T-cell (primary cell): ENCODE measurements around the gene SLC39A10. TPM values are rescaled to one million over a fixed set of nuclear protein-coding genes. Genes with fewer than 3 reads are reported as not detected.
"Not testable (repeated sequence)": the region's sequence is repeated elsewhere in the genome, so short reads cannot be mapped to it uniquely, and the experiment has no call there.

Experiments used
- ATAC-seq, 4 experiments: fragments of 200-7000 bp in 3 of 4; fragments of 150-1000 bp in 1 of 4; cut with Tn5 transposase; replicated peaks in 1 of 4; 1 replicate in 3 of 4; 2 replicates in 1 of 4; pipeline ENCODE4 v1.10.0; 2021; ENCODE audit warnings: moderate library complexity in 3 of 4, mild to moderate bottlenecking in 2 of 4, moderate number of reproducible peaks in 1 of 4
- CTCF ChIA-PET, 2 donors: fragments of 300-600 bp; sonication (Branson Sonifier 250); formaldehyde crosslinking; loops; one replicate each; lab custom pipeline; 2022; ENCODE audit warnings: antibody characterized with exemption in 2 of 2; lab: Charles Lee
- POLR2A ChIA-PET, 2 donors: fragments of 300-600 bp; sonication (Branson Sonifier 250); formaldehyde crosslinking; loops; one replicate each; lab custom pipeline; 2022; ENCODE audit warnings: antibody characterized with exemption in 2 of 2; lab: Charles Lee
- DNase-seq, 35 experiments: peaks; one replicate each; pipeline versions ENCODE4 v3.0.0 to v3.0.0-alpha.2; 2013 to 2023
- H3K27ac ChIP-seq: one replicate; pipeline ENCODE4 v1.5.1; 2013; ENCODE audit warnings: low read length
- H3K27me3 ChIP-seq, 2 experiments: replicated peaks in 1 of 2; 1 replicate in 1 of 2; 2 replicates in 1 of 2; pipeline versions ENCODE4 v1.6.1 to v1.7.0; 2013; ENCODE audit warnings: low read length in 1 of 2, mixed read lengths in 1 of 2; ENCODE audit not compliant: control insufficient read depth in 2 of 2, insufficient read depth in 2 of 2; ENCODE audit errors: extremely low read depth in 1 of 2
- H3K36me3 ChIP-seq, 2 donors: 1 replicate in 1 of 2; 2 replicates in 1 of 2; pipeline versions ENCODE4 v1.6.1 to v1.7.0; 2013; ENCODE audit warnings: low read length in 1 of 2; ENCODE audit not compliant: control insufficient read depth in 2 of 2, insufficient read depth in 1 of 2; ENCODE audit errors: extremely low read depth in 1 of 2
- H3K4me1 ChIP-seq, 2 experiments: 1 replicate in 1 of 2; 2 replicates in 1 of 2; pipeline versions ENCODE4 v1.6.1 to v1.7.0; 2013; ENCODE audit warnings: low read length in 2 of 2, mixed read lengths in 1 of 2; ENCODE audit not compliant: insufficient read depth in 2 of 2, control insufficient read depth in 1 of 2; ENCODE audit errors: extremely low read depth in 1 of 2
- H3K4me3 ChIP-seq, 2 donors: 1 replicate in 1 of 2; 2 replicates in 1 of 2; pipeline versions ENCODE4 v1.5.1 to v1.7.0; 2013; ENCODE audit warnings: mild to moderate bottlenecking in 2 of 2, low read length in 1 of 2, moderate library complexity in 1 of 2; ENCODE audit not compliant: control insufficient read depth in 1 of 2; ENCODE audit errors: extremely low read depth in 1 of 2
- H3K9me3 ChIP-seq: 2 replicates; pipeline ENCODE4 v1.7.0; 2013
- H3K27ac Mint-ChIP-seq, 2 donors: one replicate each; pipeline ENCODE4 v1.8.0; 2020 to 2021; ENCODE audit warnings: mild to moderate bottlenecking in 2 of 2, mixed read lengths in 2 of 2
- H3K27me3 Mint-ChIP-seq, 2 donors: one replicate each; pipeline ENCODE4 v1.8.0; 2021 to 2022; ENCODE audit warnings: mixed read lengths in 2 of 2
- H3K36me3 Mint-ChIP-seq: one replicate; pipeline ENCODE4 v1.8.0; 2021; ENCODE audit warnings: mixed read lengths
- H3K4me1 Mint-ChIP-seq, 3 donors: one replicate each; pipeline ENCODE4 v1.8.0; 2020 to 2022; ENCODE audit warnings: mixed read lengths in 3 of 3, mild to moderate bottlenecking in 1 of 3
- H3K4me3 Mint-ChIP-seq, 3 donors: one replicate each; pipeline ENCODE4 v1.8.0; 2020 to 2022; ENCODE audit warnings: mild to moderate bottlenecking in 3 of 3, mixed read lengths in 3 of 3, moderate library complexity in 3 of 3
- H3K9me3 Mint-ChIP-seq, 3 donors: one replicate each; pipeline ENCODE4 v1.8.0; 2020 to 2022; ENCODE audit warnings: mixed read lengths in 3 of 3
- WGBS: methylation state at CpG from one replicate; pipeline ENCODE4 v1.1.5; 2013; ENCODE audit warnings: missing lambda C conversion rate; ENCODE audit not compliant: insufficient coverage; 5-methylcytosine and 5-hydroxymethylcytosine counted together
- total RNA-seq, 35 experiments: library from RNA in 6 of 35; stranded (reverse) in 6 of 35; fragments of 120-200 nt in 1 of 35; gene quantifications; one replicate each; pipeline versions ENCODE4 v1.2.1 to v1.2.4 and lab custom pipeline; 2013 to 2026

SLC39A10 gene
- total RNA-seq, 5 donors from 2014 or later (not counting 1 experiment from before 2014, with no cell fraction given) = 49.8 to 81.7 (median 79.5) TPM

- not testable (repeated sequence) for H3K4me1 ChIP-seq, H3K36me3 ChIP-seq, DNase-seq, H3K27ac Mint-ChIP-seq, H3K9me3 ChIP-seq, ATAC-seq, H3K27me3 Mint-ChIP-seq, H3K9me3 Mint-ChIP-seq, H3K36me3 Mint-ChIP-seq, H3K4me3 ChIP-seq, H3K27me3 ChIP-seq
- Mint-ChIP-seq H3K4me1 (peaks cover 23 to 31% (median 26%) of the 10 kb centered on the region in 3 donors), H3K4me3 (peak overlapping the region in 1 of 3 donors; percentile 63)
- POLR2A ChIA-PET = interaction anchor here in 1 of 2 donors (0.6 kb wide), 1 partner anchor 181 kb away, joined by 3 read pairs; no protein-coding TSS in a partner anchor
- CTCF ChIA-PET = interaction anchor here in 1 of 2 donors (0.6 kb wide), 1 partner anchor 87 kb away, joined by 5 read pairs; no protein-coding TSS in a partner anchor
- peak overlapping the region; percentile 43 for H3K27ac ChIP-seq
- no CpG with 5 or more reads among the region's 2 CpGs for WGBS
These were observed 8.7 kb upstream of the SLC39A10 start for GRCh38 chr2:195648370-195648769.

GRCh38 chr2:195648787-195649186, 8.2 kb upstream of the SLC39A10 start:
- no peaks in the 10 kb centered on the region for H3K27me3 Mint-ChIP-seq
- ChIA-PET POLR2A (interaction anchor here in 1 of 2 donors (0.6 kb wide), 1 partner anchor 61 kb away, joined by 3 read pairs; no protein-coding TSS in a partner anchor), CTCF (interaction anchor here (0.6 to 0.9 kb wide), 3 partner anchors 11 to 87 kb away, joined by 5 to 12 read pairs (median 7); no protein-coding TSS in a partner anchor)
- ATAC-seq (peak in 3 of 4 experiments; percentile 20 to 67 (median 62)), DNase-seq (peak in 1 of 35 experiments; percentile 46)
- peaks cover 20 to 30% (median 26%) of the 10 kb centered on the region in 3 donors for H3K4me1 Mint-ChIP-seq
- Histone ChIP-seq H3K9me3 (no peaks in the 10 kb centered on the region), H3K27ac (peak overlapping the region; percentile 43), H3K4me3 (no peak overlapping the region), H3K4me1 (peaks cover 3 to 9% of the 10 kb centered on the region in 2 experiments), H3K27me3 (no peaks in the 10 kb centered on the region), H3K36me3 (no peaks in the 10 kb centered on the region)
- H3K36me3 Mint-ChIP-seq = no peaks in the 10 kb centered on the region
- H3K27ac Mint-ChIP-seq = peak overlapping the region; percentile 30 to 69
- WGBS = 67% methylated on average over 2 of the region's 5 CpGs
- peak overlapping the region; percentile 44 to 63 (median 46) for H3K4me3 Mint-ChIP-seq
- peaks cover 0 to 5% (median 0%) of the 10 kb centered on the region in 3 donors for H3K9me3 Mint-ChIP-seq

- no peaks in the 10 kb centered on the region for H3K9me3 ChIP-seq
- no peaks in the 10 kb centered on the region for H3K27me3 Mint-ChIP-seq
- DNase-seq (no peak), ATAC-seq (no peak)
- ChIA-PET POLR2A (interaction anchor here in 1 of 2 donors (0.6 kb wide), 1 partner anchor 62 kb away, joined by 3 read pairs; no protein-coding TSS in a partner anchor), CTCF (interaction anchor here in 1 of 2 donors (0.8 to 0.9 kb wide), 2 partner anchors 10 to 491 kb away, joined by 3 to 7 read pairs; no protein-coding TSS in a partner anchor)
- H3K4me1 Mint-ChIP-seq = peaks cover 20 to 29% (median 26%) of the 10 kb centered on the region in 3 donors
- H3K4me3 ChIP-seq = no peak overlapping the region
- H3K27ac ChIP-seq = peak overlapping the region; percentile 4
- WGBS = 70% methylated on average over 2 of the region's 6 CpGs
- no peaks in the 10 kb centered on the region for H3K36me3 ChIP-seq
- peaks cover 0 to 5% (median 0%) of the 10 kb centered on the region in 3 donors for H3K9me3 Mint-ChIP-seq
- H3K4me1 ChIP-seq = peaks cover 3 to 9% of the 10 kb centered on the region in 2 experiments
- peak overlapping the region in 1 of 2 donors; percentile 7 for H3K27ac Mint-ChIP-seq
- no peak overlapping the region for H3K4me3 Mint-ChIP-seq
- H3K36me3 Mint-ChIP-seq = no peaks in the 10 kb centered on the region
- no peaks in the 10 kb centered on the region for H3K27me3 ChIP-seq
These were observed 7.3 kb upstream of the SLC39A10 start for GRCh38 chr2:195649629-195650190.

GRCh38 chr2:195651046-195651445, 6.0 kb upstream of the SLC39A10 start:
- H3K9me3 Mint-ChIP-seq = peaks cover 0 to 5% (median 0%) of the 10 kb centered on the region in 3 donors
- H3K27ac Mint-ChIP-seq = no peak overlapping the region
- WGBS = no CpG with 5 or more reads among the region's 4 CpGs
- DNase-seq (no peak), ATAC-seq (no peak)
- H3K4me3 Mint-ChIP-seq = no peak overlapping the region
- H3K4me1 Mint-ChIP-seq = peaks cover 20 to 28% (median 23%) of the 10 kb centered on the region in 3 donors
- no peak overlapping the region for H3K4me3 ChIP-seq
- no peaks in the 10 kb centered on the region for H3K27me3 Mint-ChIP-seq
- H3K27ac ChIP-seq = no peak overlapping the region
- no peaks in the 10 kb centered on the region for H3K27me3 ChIP-seq
- no peaks in the 10 kb centered on the region for H3K36me3 Mint-ChIP-seq
- H3K9me3 ChIP-seq = no peaks in the 10 kb centered on the region
- CTCF ChIA-PET = interaction anchor here (0.6 to 0.9 kb wide), 6 partner anchors 9 to 516 kb away, joined by 3 to 5 read pairs (median 3); no protein-coding TSS in a partner anchor
- peaks cover 3 to 9% of the 10 kb centered on the region in 2 experiments for H3K4me1 ChIP-seq
- H3K36me3 ChIP-seq = no peaks in the 10 kb centered on the region
- POLR2A ChIA-PET = interaction anchor here in 1 of 2 donors (0.6 kb wide), 2 partner anchors 8 to 37 kb away, joined by 3 to 4 read pairs; no protein-coding TSS in a partner anchor

- no peak overlapping the region for H3K27ac Mint-ChIP-seq
- H3K36me3 ChIP-seq = no peaks in the 10 kb centered on the region
- no peaks in the 10 kb centered on the region for H3K9me3 Mint-ChIP-seq
- peaks cover 3 to 15% of the 10 kb centered on the region in 2 experiments for H3K4me1 ChIP-seq
- H3K27me3 Mint-ChIP-seq = peaks cover 0 to 4% of the 10 kb centered on the region in 2 donors
- ChIA-PET POLR2A (interaction anchor here in 1 of 2 donors (0.7 kb wide), 1 partner anchor 227 kb away, joined by 6 read pairs; no protein-coding TSS in a partner anchor), CTCF (interaction anchor here in 1 of 2 donors (0.6 to 0.8 kb wide), 2 partner anchors 399 to 481 kb away, joined by 3 read pairs; no protein-coding TSS in a partner anchor)
- H3K4me1 Mint-ChIP-seq = peaks cover 28 to 36% (median 29%) of the 10 kb centered on the region in 3 donors
- H3K27me3 ChIP-seq = no peaks in the 10 kb centered on the region
- H3K9me3 ChIP-seq = no peaks in the 10 kb centered on the region
- no peak overlapping the region for H3K4me3 ChIP-seq
- peaks cover 3% of the 10 kb centered on the region for H3K36me3 Mint-ChIP-seq
- no peak overlapping the region for H3K27ac ChIP-seq
- DNase-seq = no peak
- no peak for ATAC-seq
- no peak overlapping the region for H3K4me3 Mint-ChIP-seq
These were observed 4.1 kb upstream of the SLC39A10 start for GRCh38 chr2:195652911-195653310.
